K562 (cell line): ENCODE results near the gene COLEC12. TPM values are rescaled to one million over a fixed set of nuclear protein-coding genes. Genes with fewer than 3 reads are reported as not detected.

Experiments
- ATAC-seq: fragments of 200-7000 bp; cut with Tn5 transposase; 3 replicates; pipeline ENCODE4 v1.9.1; 2020; ENCODE audit warnings: moderate library complexity
- BruUV-seq: library from RNA; stranded (reverse); fragments of 400-500 nt; replicated peaks from 2 replicates; lab custom pipeline; 2021; lab: Mats Ljungman, UMichigan
- CTCF ChIA-PET: fragments of 300-600 bp; formaldehyde crosslinking; extraction: SDS; loops from one replicate; lab custom pipeline; 2021; ENCODE audit warnings: low intra/inter-chr PET ratio; lab: Yijun Ruan, JAX
- POLR2A ChIA-PET: fragments of 300-600, 350-650 bp; sonication (Branson Sonifier 250); formaldehyde crosslinking; extraction: SDS; loops from one replicate; lab custom pipeline; 2021; ENCODE audit warnings: antibody characterized with exemption, inconsistent platforms; lab: Yijun Ruan, JAX
- DNase-seq, 4 experiments: peaks; one replicate each; pipeline versions ENCODE4 v3.0.0 to v3.0.0-alpha.2; 2011 to 2018; ENCODE audit warnings: low spot score in 3 of 4, mixed read lengths in 3 of 4; ENCODE audit errors: extremely low read depth in 1 of 4
- FAIRE-seq: peaks from 2 replicates; lab custom pipeline; 2011; peaks lifted over from hg19 to GRCh38; lab: Jason Lieb, UNC
- H2AFZ ChIP-seq: 2 replicates; pipeline ENCODE4 v1.6.0; 2011; ENCODE audit warnings: low read depth, low read length, control low read depth, inconsistent platforms
- H3K27ac ChIP-seq: fragments of 200-600 bp; 3 replicates; pipeline ENCODE4 v1.8.0; 2011; ENCODE audit warnings: low read depth, mild to moderate bottlenecking, control low read depth, inconsistent platforms, low read length, moderate library complexity, mixed read lengths; ENCODE audit errors: extremely low read depth
- H3K27me3 ChIP-seq, 2 experiments: fragments of 300-600 bp in 1 of 2; 2 replicates in 1 of 2; 3 replicates in 1 of 2; pipeline versions ENCODE4 v1.6.0 to v1.8.0; 2011; ENCODE audit warnings: inconsistent platforms in 2 of 2, low read length in 2 of 2, mild to moderate bottlenecking in 1 of 2, mixed read lengths in 1 of 2, moderate library complexity in 1 of 2; ENCODE audit not compliant: control insufficient read depth in 2 of 2, insufficient read depth in 2 of 2
- H3K36me3 ChIP-seq: fragments of 300-600 bp; 3 replicates; pipeline ENCODE4 v1.8.0; 2011; ENCODE audit warnings: mild to moderate bottlenecking, low read length, inconsistent platforms; ENCODE audit not compliant: control insufficient read depth, insufficient read depth
- H3K4me1 ChIP-seq, 2 experiments: fragments of 200-600 bp in 1 of 2; replicated peaks in 1 of 2; 2 replicates in 1 of 2; 3 replicates in 1 of 2; pipeline versions ENCODE4 v1.5.1 to v1.8.0; 2011; ENCODE audit warnings: inconsistent platforms in 2 of 2, low read length in 2 of 2, mild to moderate bottlenecking in 1 of 2, mixed read lengths in 1 of 2, moderate library complexity in 1 of 2; ENCODE audit not compliant: control insufficient read depth in 2 of 2, insufficient read depth in 2 of 2
- H3K4me2 ChIP-seq: 2 replicates; pipeline ENCODE4 v1.6.1; 2011; ENCODE audit warnings: low read length, control low read depth, inconsistent platforms, mixed read lengths; ENCODE audit not compliant: insufficient read depth
- H3K4me3 ChIP-seq: fragments of 200-600 bp; sonication (generic), shearing (Covaris generic); 2 replicates; pipeline ENCODE4 v1.5.1; 2016; ENCODE audit warnings: control low read depth, inconsistent platforms
- H3K79me2 ChIP-seq: fragments of 200-600 bp; 3 replicates; pipeline ENCODE4 v1.8.0; 2011; ENCODE audit warnings: low read length, inconsistent platforms; ENCODE audit not compliant: control insufficient read depth, insufficient read depth
- H3K9ac ChIP-seq, 2 experiments: 2 replicates each; pipeline versions ENCODE4 v1.6.0 to v1.6.1; 2011; ENCODE audit warnings: low read depth in 2 of 2, low read length in 2 of 2, control low read depth in 1 of 2, inconsistent platforms in 1 of 2, mild to moderate bottlenecking in 1 of 2, mixed read lengths in 1 of 2; ENCODE audit not compliant: insufficient read depth in 1 of 2
- H3K9me1 ChIP-seq: one replicate; pipeline ENCODE4 v1.6.0; 2011; ENCODE audit warnings: inconsistent platforms, mild to moderate bottlenecking, low read length, moderate library complexity; ENCODE audit not compliant: control insufficient read depth, insufficient read depth
- H3K9me3 ChIP-seq: replicated peaks from 2 replicates; pipeline ENCODE4 v1.5.1; 2011; ENCODE audit warnings: low read depth, low read length, inconsistent platforms; ENCODE audit not compliant: control insufficient read depth, insufficient read depth
- H4K20me1 ChIP-seq: replicated peaks from 2 replicates; pipeline ENCODE4 v1.6.1; 2011; ENCODE audit warnings: low read length, inconsistent platforms, mixed read lengths; ENCODE audit not compliant: control insufficient read depth, insufficient read depth
- KDM2B ChIP-seq: fragments of 250-450 bp; sonication (Bioruptor Pico); IDR thresholded peaks from 2 replicates; pipeline ENCODE4 v1.8.0; 2021; ENCODE audit warnings: mild to moderate bottlenecking, moderate library complexity
- RBBP5 ChIP-seq: fragments of 200-600 bp; sonication (generic); IDR thresholded peaks from 2 replicates; pipeline ENCODE4 v1.6.1; 2012; ENCODE audit warnings: borderline replicate concordance, mild to moderate bottlenecking, low read length, control low read depth, inconsistent platforms; ENCODE audit not compliant: insufficient read depth, poor library complexity, severe bottlenecking
- ZNF449 ChIP-seq: fragments of 250-450 bp; sonication (Bioruptor Pico); IDR thresholded peaks from 2 replicates; pipeline ENCODE4 v1.8.0; 2022; ENCODE audit warnings: moderate library complexity, mild to moderate bottlenecking, inconsistent platforms
- WGBS: fragments of 100-300 bp; shearing (Covaris generic); methylation state at CpG from one replicate; pipeline ENCODE4 v1.1.6; 2016; ENCODE audit warnings: low coverage, mixed read lengths; ENCODE audit not compliant: insufficient coverage; ENCODE audit errors: missing lambda C conversion rate; 5-methylcytosine and 5-hydroxymethylcytosine counted together
- in situ Hi-C: fragments of 300-500 bp; cut with MboI; formaldehyde crosslinking; loops from 4 replicates; pipeline ENCODE4 v1.15.0; 2018; ENCODE audit warnings: inconsistent platforms, mixed read lengths
- intact Hi-C: fragments of 100-400 bp; cut with micrococcal nuclease; formaldehyde crosslinking; loops from 2 replicates; pipeline ENCODE4 v1.14.2; 2022
- polyA plus RNA-seq, 8 experiments: library from polyadenylated mRNA; depleted of rRNA in 4 of 8; stranded (reverse) in 5 of 8; unstranded in 3 of 8; fragments of >200 nt; fragmentation: Nextera tagmentation in 2 of 8; fragmentation: Illumina TruSeq in 1 of 8; extraction: Ambion mirVana in 2 of 8; extraction: Trizol in 1 of 8; gene quantifications; 2 replicates each; pipeline versions ENCODE4 v1.2.1 to v1.2.3, GENCODE V29; 2011 to 2014; ENCODE audit warnings: inconsistent platforms in 1 of 8, missing spikeins in 1 of 8
- total RNA-seq, 7 experiments: library from RNA; depleted of rRNA in 6 of 7; stranded (reverse); fragments of >200 nt in 6 of 7; fragmentation: Illumina TruSeq in 2 of 7; extraction: Trizol in 2 of 7; gene quantifications; 2 replicates each; pipeline versions ENCODE4 v1.2.1 to v1.2.3, GENCODE V29; 2011 to 2021; ENCODE audit warnings: low replicate concordance in 1 of 7

Gene COLEC12
- total and polyA plus RNA-seq, 9 of the 15 experiments (the other 6 are each of a cell fraction or from before 2014, with no cell fraction given), result 0.04 TPM; not detected in 8

- no peak for TF ChIP-seq ZNF449 (CRISPR knock-in tag)
Observed at GRCh38 chr18:361100-361732, 139.3 kb downstream of the COLEC12 start (continued).

- H2AFZ ChIP-seq, result no peak overlapping the region
- H3K9ac ChIP-seq, result no peak overlapping the region
- DNase-seq, result no peak
- H3K27me3 ChIP-seq, result peaks cover 28 to 36% of the 10 kb centered on the region in 2 experiments
- no peaks in the 10 kb centered on the region for H3K9me3 ChIP-seq
- BruUV-seq, result no TSS peak
- no peak overlapping the region for H3K4me2 ChIP-seq
- FAIRE-seq, result no peak
- no peak for ATAC-seq
- in situ Hi-C loops (no loop called here), intact Hi-C loops (no loop called here)
- ChIA-PET CTCF (no interaction called here), POLR2A (interaction anchor here (0.9 kb wide), 2 partner anchors 16 to 35 kb away, joined by 3 read pairs; no protein-coding TSS in a partner anchor)
- H4K20me1 ChIP-seq, result no peaks in the 10 kb centered on the region
- H3K9me1 ChIP-seq, result no peaks in the 10 kb centered on the region
- no peak overlapping the region for H3K4me3 ChIP-seq
- no peaks in the 10 kb centered on the region for H3K36me3 ChIP-seq
- H3K4me1 ChIP-seq, result no peaks in the 10 kb centered on the region
- H3K79me2 ChIP-seq, result no peaks in the 10 kb centered on the region
- 2% methylated on average over 2 of the region's 2 CpGs for WGBS
- H3K27ac ChIP-seq, result no peak overlapping the region
- no peak for TF ChIP-seq KDM2B
- TF ChIP-seq RBBP5, result no peak
- TF ChIP-seq, all 486 proteins: peak for 0
Observed at GRCh38 chr18:360676-361075, 139.8 kb downstream of the COLEC12 start.
